OCI-LY1 (cell line): ENCODE measurements around the gene TTYH1.
A peak's percentile ranks its signal among the peaks of the same experiment; 100 is the strongest.
"Not testable (repeated sequence)": the region's sequence is repeated elsewhere in the genome, so short reads cannot be mapped to it uniquely, and the experiment has no call there.

Experiments used
- H2AFZ ChIP-seq: fragments of 200-600 bp; sonication (generic), shearing (Covaris generic); 2 replicates; pipeline ENCODE4 v1.6.0; 2014; ENCODE audit warnings: antibody characterized with exemption, mild to moderate bottlenecking, low read length
- H3F3A ChIP-seq: fragments of 200-600 bp; sonication (generic), shearing (Covaris generic); 2 replicates; pipeline ENCODE4 v1.6.0; 2014; ENCODE audit warnings: mild to moderate bottlenecking, antibody characterized with exemption, low read length, moderate library complexity; ENCODE audit not compliant: insufficient read depth
- H3K27ac ChIP-seq: fragments of 200-600 bp; sonication (generic); 2 replicates; pipeline ENCODE4 v1.5.1; 2014; ENCODE audit warnings: low read length, mixed run types, mild to moderate bottlenecking, low read depth; ENCODE audit not compliant: poor library complexity, severe bottlenecking
- H3K27me3 ChIP-seq: fragments of 200-600 bp; sonication (generic); 2 replicates; pipeline ENCODE4 v1.6.0; 2014; ENCODE audit warnings: antibody characterized with exemption, mild to moderate bottlenecking, low read length, moderate library complexity; ENCODE audit not compliant: insufficient read depth
- H3K36me3 ChIP-seq: fragments of 200-600 bp; sonication (generic); 2 replicates; pipeline ENCODE4 v1.6.1; 2014; ENCODE audit warnings: mild to moderate bottlenecking, antibody characterized with exemption, low read length, moderate library complexity, mixed read lengths; ENCODE audit not compliant: insufficient read depth
- H3K4me1 ChIP-seq: fragments of 200-600 bp; sonication (generic); 2 replicates; pipeline ENCODE4 v1.5.1; 2014; ENCODE audit warnings: mild to moderate bottlenecking, low read length, moderate library complexity; ENCODE audit not compliant: insufficient read depth, severe bottlenecking
- H3K4me2 ChIP-seq: fragments of 200-600 bp; sonication (generic), shearing (Covaris generic); 2 replicates; pipeline ENCODE4 v1.6.1; 2014; ENCODE audit warnings: low read length
- H3K4me3 ChIP-seq: fragments of 200-600 bp; sonication (generic); 2 replicates; pipeline ENCODE4 v1.5.1; 2014; ENCODE audit warnings: low read length, low read depth, mild to moderate bottlenecking, mixed read lengths; ENCODE audit not compliant: poor library complexity, severe bottlenecking
- H3K79me2 ChIP-seq: fragments of 200-600 bp; shearing (Covaris generic); 2 replicates; pipeline ENCODE4 v1.6.1; 2016; ENCODE audit warnings: mixed run types, low read length, mixed read lengths; ENCODE audit not compliant: insufficient read depth
- H3K9ac ChIP-seq: fragments of 200-600 bp; sonication (generic), shearing (Covaris generic); 2 replicates; pipeline ENCODE4 v1.6.1; 2014; ENCODE audit warnings: mild to moderate bottlenecking, low read length, mixed read lengths
- H3K9me2 ChIP-seq: fragments of 200-600 bp; sonication (generic), shearing (Covaris generic); 2 replicates; pipeline ENCODE4 v1.6.1; 2014; ENCODE audit warnings: low read depth, mild to moderate bottlenecking, low read length, mixed read lengths
- H3K9me3 ChIP-seq: fragments of 200-600 bp; shearing (Covaris generic); 2 replicates; pipeline ENCODE4 v1.6.1; 2014; ENCODE audit warnings: low read length, mixed read lengths
- H4K20me1 ChIP-seq: fragments of 200-600 bp; sonication (generic), shearing (Covaris generic); 2 replicates; pipeline ENCODE4 v1.6.0; 2016; ENCODE audit warnings: mild to moderate bottlenecking, low read length; ENCODE audit not compliant: insufficient read depth
- CTCF ChIP-seq: fragments of 200-600 bp; sonication (generic), shearing (Covaris generic); IDR thresholded peaks from 2 replicates; pipeline ENCODE4 v1.5.1; 2017; ENCODE audit warnings: mild to moderate bottlenecking, antibody characterized with exemption, low read length, moderate library complexity, mixed read lengths
- EZH2 ChIP-seq: fragments of 200-600 bp; sonication (generic), shearing (Covaris generic); IDR thresholded peaks from 2 replicates; pipeline ENCODE4 v1.8.0; 2017; ENCODE audit warnings: borderline replicate concordance, mixed run types, mild to moderate bottlenecking, antibody characterized with exemption, low read length, moderate library complexity, mixed read lengths

Gene TTYH1

GRCh38 chr19:54444737-54445136 lies 29.5 kb downstream of the TTYH1 start:
- Histone ChIP-seq H2AFZ (no peak overlapping the region), H3K4me3 (no peak overlapping the region), H3K9me2 (no peaks in the 10 kb centered on the region), H3K79me2 (peaks cover 21% of the 10 kb centered on the region), H3K27me3 (no peaks in the 10 kb centered on the region), H3F3A (no peaks in the 10 kb centered on the region), H3K4me2 (no peak overlapping the region), H3K9ac (no peak overlapping the region), H3K9me3 (no peaks in the 10 kb centered on the region), H3K4me1 (peaks cover 13% of the 10 kb centered on the region), H3K36me3 (peaks cover 27% of the 10 kb centered on the region), H4K20me1 (no peaks in the 10 kb centered on the region), H3K27ac (no peak overlapping the region)
- no peak for TF ChIP-seq CTCF
- no peak for TF ChIP-seq EZH2

GRCh38 chr19:54446349-54446748 lies 31.1 kb downstream of the TTYH1 start:
- not testable (repeated sequence) for H3K27ac ChIP-seq, H2AFZ ChIP-seq, H3K27me3 ChIP-seq, H3K4me2 ChIP-seq, H4K20me1 ChIP-seq, H3K4me3 ChIP-seq, H3K9me3 ChIP-seq, H3K9me2 ChIP-seq, H3F3A ChIP-seq, H3K9ac ChIP-seq
- Histone ChIP-seq H3K36me3 (peaks cover 35% of the 10 kb centered on the region), H3K79me2 (peaks cover 37% of the 10 kb centered on the region), H3K4me1 (peaks cover 29% of the 10 kb centered on the region)

- H3K4me2 ChIP-seq, result peak overlapping the region; percentile 96
- H3K9me3 ChIP-seq, result no peaks in the 10 kb centered on the region
- no peaks in the 10 kb centered on the region for H3K9me2 ChIP-seq
- H3K36me3 ChIP-seq, result peaks cover 48% of the 10 kb centered on the region
- H2AFZ ChIP-seq, result no peak overlapping the region
- TF ChIP-seq CTCF (no peak), EZH2 (no peak)
- peak overlapping the region; percentile 87 for H3K9ac ChIP-seq
- H3F3A ChIP-seq, result no peaks in the 10 kb centered on the region
- H3K4me3 ChIP-seq, result peak overlapping the region; percentile 79
- H3K4me1 ChIP-seq, result peaks cover 31% of the 10 kb centered on the region
- H3K27ac ChIP-seq, result peak overlapping the region; percentile 57
- no peaks in the 10 kb centered on the region for H3K27me3 ChIP-seq
- H3K79me2 ChIP-seq, result peaks cover 44% of the 10 kb centered on the region
- no peaks in the 10 kb centered on the region for H4K20me1 ChIP-seq
Measured at GRCh38 chr19:54448040-54448773, 32.9 kb downstream of the TTYH1 start.
